Hematopoietic multipotent progenitor cell treated with erythropoietin and hydrocortisone succinate and interleukin-3 and kit ligand, for 4 days (in vitro differentiated cells): Measurements from ENCODE around the gene CRADD.
"Not testable (repeated sequence)": the region's sequence is repeated elsewhere in the genome, so short reads cannot be mapped to it uniquely, and the experiment has no call there.

Experiments used
- DNase-seq: peaks from one replicate; pipeline ENCODE4 v3.0.0-alpha.2; 2015

The CRADD gene

DNA sequence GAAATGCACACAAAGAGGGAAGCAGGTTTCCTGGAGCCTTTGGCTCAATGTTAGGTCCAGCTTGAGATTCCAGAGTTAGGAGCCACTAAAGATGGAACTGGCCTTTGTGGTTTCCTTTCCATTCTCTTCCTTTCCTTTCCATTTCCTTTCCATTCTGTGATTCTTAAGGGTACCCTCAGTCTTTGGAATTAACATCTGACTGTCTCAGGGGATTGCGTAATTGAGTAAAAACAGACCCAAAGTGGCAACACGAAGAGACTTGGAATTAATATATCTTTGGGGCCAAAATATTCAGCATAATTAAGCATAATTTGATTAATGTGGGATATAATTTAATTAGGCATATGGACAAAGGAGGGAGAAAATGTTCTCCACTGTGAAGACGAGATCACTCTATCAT lies 205.6 kb downstream of the CRADD start:
- no peak for DNase-seq

- no peak for DNase-seq
Measured at GRCh38 chr12:93883436-93884154, 206.4 kb downstream of the CRADD start.

DNA sequence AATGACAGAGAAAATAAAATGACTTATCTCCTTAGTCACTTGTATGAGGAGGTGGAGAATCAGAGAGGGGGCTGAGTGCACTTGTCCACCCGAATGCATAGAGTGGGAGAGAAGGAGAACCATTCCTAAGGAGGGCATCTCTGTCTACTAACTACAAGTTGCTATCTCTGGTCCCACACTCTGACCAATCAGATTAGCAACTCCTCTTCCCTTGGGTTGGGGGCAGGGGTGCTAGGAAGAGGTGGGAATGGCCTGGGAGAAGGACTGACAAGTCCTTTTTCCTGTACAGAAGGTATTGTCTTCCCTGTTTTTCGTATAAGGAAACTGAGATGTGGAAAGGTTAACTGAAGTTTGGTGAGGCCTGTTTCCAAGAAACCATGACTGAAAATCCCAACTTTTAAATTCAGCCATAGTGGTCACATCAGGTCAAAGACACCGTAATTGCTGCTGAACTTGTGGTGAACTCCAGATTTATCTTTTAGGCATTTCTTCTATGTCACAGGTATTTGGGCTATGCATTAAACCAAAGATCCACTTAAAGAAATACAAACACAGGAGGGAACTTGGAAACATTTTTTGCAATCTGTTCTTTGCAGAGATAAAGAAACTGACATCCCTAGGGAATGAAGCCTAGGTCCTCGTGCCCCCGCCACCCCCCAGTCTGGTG lies 207.8 kb downstream of the CRADD start:
- no peak for DNase-seq

DNA sequence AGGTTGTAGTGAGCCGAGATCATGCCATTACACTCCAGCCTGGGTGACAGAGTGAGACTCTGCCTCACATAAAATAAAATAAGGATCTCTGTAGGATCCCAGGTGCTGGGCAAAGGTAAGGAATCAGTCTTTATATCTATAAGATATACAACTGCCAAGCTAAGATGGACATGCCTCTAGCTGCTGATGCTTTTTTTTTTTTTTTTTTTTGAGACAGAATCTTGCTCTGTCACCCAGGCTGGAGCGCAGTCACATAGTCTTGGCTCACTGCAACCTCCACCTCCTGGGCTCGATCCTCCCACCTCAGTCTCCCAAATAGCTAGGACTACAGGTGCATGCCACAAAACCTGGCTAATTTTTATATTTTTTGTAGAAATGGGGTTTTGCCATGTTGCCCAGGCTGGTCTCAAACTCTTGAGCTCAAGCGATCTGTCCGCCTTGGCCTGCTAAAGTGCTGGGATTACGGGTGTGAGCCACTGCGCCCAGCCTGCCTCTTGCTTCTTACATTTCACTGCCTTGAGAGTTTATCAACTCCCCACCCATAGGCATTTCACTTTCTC lies 208.9 kb downstream of the CRADD start:
- not testable (repeated sequence) for DNase-seq

- no peak for DNase-seq
Measured at GRCh38 chr12:93886533-93887511, 209.6 kb downstream of the CRADD start.

GRCh38 chr12:93888964-93889363 lies 211.8 kb downstream of the CRADD start:
- no peak for DNase-seq

GRCh38 chr12:93889516-93890212 lies 212.5 kb downstream of the CRADD start:
- DNase-seq, result peak; percentile 22

DNA sequence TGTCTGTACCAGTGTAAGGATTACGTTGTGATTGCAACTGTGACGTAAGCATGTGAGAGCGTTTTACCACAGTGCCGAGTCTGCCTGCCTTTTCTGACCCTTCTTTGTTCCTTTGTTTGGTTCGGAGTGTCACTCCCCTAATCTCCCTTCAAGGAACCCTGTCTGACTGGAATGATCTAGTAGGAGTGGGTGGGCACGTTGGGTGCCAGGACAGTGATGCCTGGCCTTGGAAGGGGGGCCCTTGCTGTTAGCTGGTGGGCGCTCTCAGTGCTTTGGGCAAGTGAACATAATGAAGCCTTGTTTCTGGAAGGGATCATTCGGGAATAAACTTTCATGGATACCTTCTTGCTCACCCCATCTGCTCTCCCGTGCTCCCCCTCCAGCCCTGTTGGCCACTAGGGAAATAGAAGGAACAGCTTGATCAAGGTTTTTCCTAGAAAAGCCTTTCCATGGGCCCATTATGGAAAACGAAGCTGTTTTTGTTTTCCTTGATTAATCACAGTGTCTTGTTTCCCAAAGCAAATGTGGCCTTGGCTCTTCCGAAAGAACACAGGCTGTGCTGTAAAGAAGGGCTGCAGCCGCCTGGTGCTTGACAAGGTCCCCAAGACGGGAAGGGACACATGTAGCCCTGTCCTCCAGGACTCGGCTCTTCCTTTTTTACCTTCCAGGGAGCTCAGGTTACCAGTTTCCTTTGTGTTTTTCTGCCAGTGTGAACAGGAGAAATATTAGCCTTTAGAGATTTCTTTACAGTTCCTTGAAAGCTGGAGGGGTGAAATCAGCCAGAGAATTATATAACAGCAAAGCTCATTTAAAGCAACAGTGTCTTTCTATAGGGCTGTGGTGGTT lies 215.5 kb downstream of the CRADD start:
- DNase-seq, result no peak

- DNase-seq, result peak; percentile 50
Measured at GRCh38 chr12:93894391-93895088, 217.4 kb downstream of the CRADD start.

- no peak for DNase-seq
Measured at GRCh38 chr12:93895089-93895445, 217.9 kb downstream of the CRADD start.

GRCh38 chr12:93896427-93896826 lies 219.3 kb downstream of the CRADD start:
- DNase-seq, result peak; percentile 37

DNA sequence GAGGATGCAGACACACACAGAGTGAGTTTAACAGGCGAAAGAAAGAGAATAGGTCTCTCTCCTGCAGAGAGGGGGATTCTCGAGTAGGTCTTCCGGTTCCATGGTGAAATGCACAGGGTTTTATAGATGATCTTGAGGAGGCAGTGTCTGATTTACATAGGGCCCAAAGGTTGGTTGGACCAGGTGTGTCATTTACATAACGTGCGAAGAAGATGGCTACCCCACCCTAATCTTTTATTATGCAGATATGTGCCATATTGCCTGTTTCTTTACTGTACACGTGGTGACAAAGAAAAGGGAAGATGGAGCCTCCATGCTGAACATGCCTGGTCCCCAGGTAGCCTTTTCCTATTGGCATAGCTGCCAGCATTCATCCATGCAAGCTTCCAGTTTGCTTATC lies 219.8 kb downstream of the CRADD start:
- DNase-seq, result no peak

DNA sequence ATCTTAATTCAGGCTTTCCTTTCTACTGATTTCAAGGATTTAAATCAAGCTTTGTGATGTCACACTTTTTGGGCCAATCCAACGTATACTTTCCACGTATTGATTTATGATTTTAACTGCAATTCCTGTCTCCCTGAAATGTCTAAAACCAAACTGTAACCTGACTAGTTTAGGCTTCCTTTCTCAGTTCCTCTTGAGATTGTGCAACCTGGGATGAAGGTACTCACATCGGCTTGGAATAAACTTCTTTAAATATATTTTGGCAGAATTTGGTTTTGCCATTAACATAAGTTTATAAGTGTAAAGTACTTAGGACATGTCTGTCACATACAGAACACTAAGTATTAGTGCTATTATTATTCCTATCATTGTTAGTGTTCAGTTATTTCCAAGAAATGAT lies 224.6 kb downstream of the CRADD start:
- no peak for DNase-seq

DNA sequence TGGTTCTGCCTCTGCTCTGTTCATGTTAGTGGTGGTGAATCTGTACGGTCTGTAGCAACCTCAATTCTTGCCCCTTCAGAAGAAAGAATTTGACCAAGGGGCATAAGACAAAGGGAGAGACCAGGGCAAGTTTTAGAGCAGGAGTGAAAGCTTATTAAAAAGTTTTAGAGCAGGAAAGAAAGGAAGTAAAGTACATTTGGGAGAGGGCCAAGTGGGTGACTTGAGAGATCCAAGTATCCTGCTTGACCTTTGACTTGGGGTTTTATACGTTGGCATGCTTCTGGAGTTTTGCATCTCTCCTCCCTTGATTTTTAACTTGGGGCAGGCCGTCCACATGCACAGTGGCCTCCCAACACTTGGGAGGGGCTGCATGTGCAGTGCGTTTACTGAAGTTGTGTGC lies 225.0 kb downstream of the CRADD start:
- no peak for DNase-seq

GRCh38 chr12:93902736-93903562 lies 225.8 kb downstream of the CRADD start:
- DNase-seq, result no peak

- no peak for DNase-seq
Measured at GRCh38 chr12:93904124-93904523, 226.9 kb downstream of the CRADD start.

GRCh38 chr12:93908264-93908663 lies 231.1 kb downstream of the CRADD start:
- no peak for DNase-seq

DNA sequence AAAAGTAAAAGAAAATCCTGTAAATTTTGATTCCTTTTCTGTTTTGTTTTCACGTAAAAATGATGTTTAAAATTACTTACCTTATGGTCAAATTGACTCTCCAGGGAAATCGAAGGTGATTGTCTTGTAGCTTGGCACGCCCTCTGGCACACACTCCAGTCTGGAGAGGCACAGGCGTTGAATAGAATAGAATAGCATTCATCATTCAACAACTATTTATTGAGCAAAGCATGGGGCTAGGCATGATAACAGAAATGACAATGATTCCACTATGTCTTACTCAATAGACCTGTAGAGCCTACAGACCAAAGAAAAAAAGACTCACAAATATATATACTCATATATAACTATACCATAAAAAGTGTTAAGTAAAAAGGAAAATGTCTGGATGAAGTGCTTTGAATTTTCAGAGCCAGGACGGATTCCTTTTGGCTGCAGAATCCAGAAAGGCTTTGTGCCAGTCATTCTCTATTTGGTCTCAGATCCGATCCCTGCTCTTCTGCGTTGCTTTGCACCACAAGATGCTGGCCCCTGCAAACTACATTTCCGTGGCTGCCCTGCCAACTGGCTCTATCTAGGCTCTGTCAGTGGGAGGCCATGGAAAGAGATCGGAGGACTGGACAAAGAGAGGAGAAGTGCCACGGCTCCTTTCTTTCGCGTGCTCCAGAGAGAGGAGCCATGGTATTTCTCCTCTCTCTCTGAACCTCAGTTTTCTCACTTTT lies 231.8 kb downstream of the CRADD start:
- no peak for DNase-seq

DNA sequence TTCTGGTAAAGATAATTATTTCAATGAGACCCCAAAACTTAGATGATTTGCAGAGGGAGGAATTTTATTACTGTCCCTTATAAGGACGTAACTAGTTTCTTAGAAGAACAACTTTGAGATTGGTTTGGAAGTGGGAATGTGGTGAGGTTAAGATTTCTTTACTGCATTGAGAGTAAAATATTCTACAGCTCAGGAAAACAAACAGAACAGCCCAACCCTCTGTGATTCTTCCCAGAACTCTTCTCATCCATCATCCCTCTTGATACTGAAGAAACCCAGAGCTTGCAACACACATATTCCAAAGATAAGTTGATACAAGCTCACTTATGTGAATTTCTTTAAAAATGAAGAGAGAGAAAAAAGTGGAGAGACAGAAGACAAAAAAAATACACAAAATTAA lies 234.2 kb downstream of the CRADD start:
- no peak for DNase-seq
